GM19023 (cell line): Measurements from ENCODE around the gene PRKCH.

Experiments used
- ATAC-seq: cut with Tn5 transposase; IDR thresholded peaks from one replicate; pipeline ENCODE4 v1.9.1; 2021; ENCODE audit warnings: mild to moderate bottlenecking, moderate library complexity; ENCODE audit not compliant: unreplicated experiment

PRKCH gene

GRCh38 chr14:61360796-61361525, 39.6 kb downstream of the PRKCH start:
- no peak for ATAC-seq

- ATAC-seq, result no peak
Measured at GRCh38 chr14:61362072-61362750, 40.8 kb downstream of the PRKCH start.

GRCh38 chr14:61364243-61364642, 42.9 kb downstream of the PRKCH start:
- no peak for ATAC-seq

- no peak for ATAC-seq
Measured at GRCh38 chr14:61365667-61366212, 44.4 kb downstream of the PRKCH start.

- no peak for ATAC-seq
Measured at GRCh38 chr14:61368114-61368710, 46.8 kb downstream of the PRKCH start.

GRCh38 chr14:61368781-61369453, 47.5 kb downstream of the PRKCH start:
- no peak for ATAC-seq

GRCh38 chr14:61369454-61369810, 48.1 kb downstream of the PRKCH start:
- ATAC-seq, result no peak

GRCh38 chr14:61372379-61372778, 51.0 kb downstream of the PRKCH start:
- ATAC-seq, result no peak

GRCh38 chr14:61372842-61373555, 51.6 kb downstream of the PRKCH start:
- no peak for ATAC-seq

GRCh38 chr14:61374284-61374683, 52.9 kb downstream of the PRKCH start:
- no peak for ATAC-seq

GRCh38 chr14:61375218-61375617, 53.8 kb downstream of the PRKCH start:
- no peak for ATAC-seq

GRCh38 chr14:61376314-61376713, 54.9 kb downstream of the PRKCH start:
- no peak for ATAC-seq

- no peak for ATAC-seq
Measured at GRCh38 chr14:61377749-61378148, 56.4 kb downstream of the PRKCH start.

- ATAC-seq, result no peak
Measured at GRCh38 chr14:61379639-61380184, 58.3 kb downstream of the PRKCH start.

- no peak for ATAC-seq
Measured at GRCh38 chr14:61380984-61381383, 59.6 kb downstream of the PRKCH start.

GRCh38 chr14:61381553-61381952, 60.2 kb downstream of the PRKCH start:
- no peak for ATAC-seq

- no peak for ATAC-seq
Measured at GRCh38 chr14:61382842-61383241, 61.5 kb downstream of the PRKCH start.

GRCh38 chr14:61385002-61385685, 63.8 kb downstream of the PRKCH start:
- no peak for ATAC-seq

- no peak for ATAC-seq
Measured at GRCh38 chr14:61386173-61386772, 64.9 kb downstream of the PRKCH start.
